ENCODE data around the gene RAB36. TPM values are rescaled to one million over a fixed set of nuclear protein-coding genes. Genes with fewer than 3 reads are reported as not detected.

Gene RAB36
- total RNA-seq, 1 donor from 2014 or later: 2.3 TPM

- no peak for DNase-seq
These were observed 37.2 kb downstream of the RAB36 start for GRCh38 chr22:23182309-23183060.

DNA sequence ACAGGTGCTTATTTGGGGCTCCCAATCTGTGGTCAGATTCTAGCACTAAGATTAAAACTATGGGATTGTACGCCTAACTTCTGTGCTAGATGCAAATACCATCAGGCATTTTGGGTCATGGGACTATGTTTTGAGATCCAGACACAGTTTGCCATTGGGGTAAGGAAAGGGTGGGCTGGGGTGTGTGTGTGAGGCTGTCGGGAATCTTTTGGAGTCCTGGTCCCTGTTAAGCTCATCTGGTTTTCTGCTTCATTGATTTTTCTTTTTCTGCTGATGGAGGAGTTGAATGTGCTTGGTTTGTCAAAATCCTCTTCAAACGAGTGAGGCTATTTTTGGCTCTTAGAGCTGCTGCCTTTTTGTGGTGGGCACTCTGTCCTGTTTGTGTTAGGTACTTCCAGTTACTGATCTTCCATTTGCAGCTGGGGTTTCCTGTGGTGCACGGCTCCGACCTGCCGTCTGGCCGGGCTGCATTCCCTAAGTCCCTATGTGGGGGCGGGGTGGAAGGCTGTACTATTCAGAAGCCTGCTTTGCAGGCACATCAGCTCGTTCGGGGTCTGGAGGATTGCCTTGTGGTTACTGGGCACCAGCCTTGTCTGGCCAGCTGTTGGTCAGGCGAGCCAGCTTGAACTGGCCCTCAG lies 37.9 kb downstream of the RAB36 start:
- DNase-seq: no peak

DNA sequence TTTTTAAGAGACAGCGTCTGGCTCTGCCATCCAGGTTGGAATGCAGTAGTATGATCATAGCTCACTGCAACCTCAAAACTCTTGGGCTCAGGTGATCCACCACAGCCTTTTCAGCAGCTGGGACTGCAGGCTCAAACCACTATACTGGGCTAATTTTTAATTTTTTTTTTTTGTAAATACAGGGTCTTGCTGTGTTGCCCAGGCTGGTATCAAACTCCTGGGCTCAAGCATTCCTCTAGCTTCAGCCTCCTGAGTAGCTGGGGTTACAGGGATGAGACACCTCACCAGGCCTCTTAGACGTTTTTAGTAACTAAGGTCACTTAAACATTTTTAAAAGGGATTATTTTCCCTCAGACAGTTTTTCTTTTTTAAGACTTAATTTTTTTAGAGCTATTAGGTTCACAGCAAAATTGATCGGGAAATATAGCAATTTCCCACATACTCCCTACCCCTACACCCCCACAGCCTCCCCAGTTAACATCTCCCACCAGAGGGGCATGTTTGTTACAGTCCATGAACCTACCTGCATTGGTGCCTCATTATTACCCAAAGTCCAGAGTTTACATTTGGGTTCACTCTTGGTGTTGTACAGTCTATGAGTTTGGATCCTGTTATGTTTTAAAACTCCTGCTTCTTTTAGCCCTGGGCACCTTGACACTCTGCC lies 39.0 kb downstream of the RAB36 start:
- no peak for DNase-seq

DNA sequence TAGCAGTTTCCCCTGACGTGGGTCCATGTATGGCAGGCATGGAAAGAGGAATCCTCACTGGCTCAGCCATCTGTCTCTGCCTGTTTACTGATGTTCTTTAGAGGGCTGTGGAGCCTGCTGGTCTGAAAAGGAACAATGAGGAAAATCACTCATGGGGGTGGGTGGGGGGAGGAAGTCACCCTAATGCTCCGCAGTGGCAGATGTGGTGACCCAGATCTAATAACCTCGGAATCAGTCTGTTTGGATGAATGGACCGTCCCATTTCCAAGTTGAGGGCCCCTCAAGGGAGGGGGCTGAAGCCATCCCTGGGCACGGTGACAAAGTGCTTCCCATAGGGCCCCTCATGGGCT lies 39.5 kb downstream of the RAB36 start:
- no peak for DNase-seq

DNA sequence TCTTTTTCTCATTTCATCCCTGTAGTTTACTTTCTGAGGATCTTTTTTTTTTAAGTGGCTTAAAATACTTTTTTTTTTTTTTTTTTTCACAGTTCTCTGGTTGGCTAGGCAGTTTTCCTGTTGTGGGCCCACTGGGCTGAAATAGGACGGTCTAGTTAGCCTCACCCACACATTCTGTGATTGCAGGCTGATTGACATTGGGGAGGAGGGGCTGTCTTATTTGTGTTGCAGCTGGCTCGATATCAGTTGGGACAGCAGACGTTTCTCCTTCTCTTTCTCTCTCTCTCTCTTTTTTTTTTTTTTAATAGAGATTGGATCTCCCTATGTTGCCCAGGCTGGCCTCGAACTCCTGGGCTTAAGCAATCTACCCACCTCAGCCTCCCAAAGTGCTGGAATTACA lies 41.9 kb downstream of the RAB36 start:
- DNase-seq: no peak

DNA sequence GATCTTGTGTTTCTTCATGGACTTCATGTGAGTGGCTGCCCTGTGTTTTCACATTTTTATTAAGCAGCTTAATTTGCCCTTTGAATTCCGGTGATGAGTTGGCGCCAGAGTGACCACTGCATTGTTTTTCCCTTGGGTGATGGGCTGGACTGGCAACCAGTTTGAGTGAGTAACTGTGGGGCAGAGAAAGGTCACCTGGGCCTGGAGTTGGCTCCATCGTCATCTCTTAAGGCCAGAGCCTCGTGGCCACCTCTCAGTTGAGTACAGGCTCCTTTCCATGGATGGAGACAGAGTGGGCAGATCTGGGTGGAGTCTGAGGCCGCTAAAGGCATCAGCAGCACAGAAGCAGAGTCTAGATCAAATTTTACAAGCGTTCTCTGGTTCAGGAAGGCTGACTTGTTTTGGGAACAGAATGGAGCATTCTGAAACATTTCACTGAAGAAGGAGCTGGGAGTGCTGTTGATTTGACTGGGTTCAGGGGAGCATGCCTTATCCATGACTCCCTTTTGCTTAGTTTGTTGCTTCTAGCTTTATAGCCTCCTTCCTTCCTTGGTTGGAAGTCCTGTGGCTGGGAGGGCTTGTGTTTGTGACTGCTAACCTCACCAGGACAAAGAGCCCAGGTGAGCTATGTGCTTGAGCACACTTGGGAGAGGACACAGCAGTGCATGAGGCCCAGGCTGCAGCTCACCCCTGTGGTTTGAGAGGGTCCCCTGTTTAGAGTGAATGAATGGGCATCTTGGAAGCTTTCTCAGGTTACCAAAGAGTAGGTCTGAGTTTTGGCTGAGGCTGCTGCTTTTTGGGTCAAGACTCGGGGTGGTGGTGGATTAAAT lies 42.8 kb downstream of the RAB36 start:
- no peak for DNase-seq

- DNase-seq: no peak
These were observed 45.2 kb downstream of the RAB36 start for GRCh38 chr22:23190526-23190925.

DNA sequence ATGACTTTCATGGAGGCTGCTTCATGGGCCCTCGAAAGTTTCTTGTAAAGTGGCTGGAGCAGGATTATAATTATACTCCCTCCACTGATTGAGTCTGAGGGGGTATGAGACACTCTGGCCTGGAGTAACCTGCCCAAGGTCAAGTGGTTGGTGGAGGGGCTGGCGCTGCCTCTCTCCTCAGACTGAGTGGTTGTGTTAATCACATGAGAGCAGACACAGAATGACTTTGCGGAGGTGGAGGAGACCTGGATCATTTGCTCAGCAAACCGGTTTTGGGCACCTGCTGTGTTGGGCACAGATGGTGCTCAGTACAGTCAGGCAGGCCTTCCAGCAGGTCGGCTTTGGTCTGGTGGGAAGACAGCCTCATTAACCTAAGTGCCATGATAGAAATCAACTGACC lies 46.9 kb downstream of the RAB36 start:
- DNase-seq: no peak

GRCh38 chr22:23192558-23192957 lies 47.3 kb downstream of the RAB36 start:
- no peak for DNase-seq

DNA sequence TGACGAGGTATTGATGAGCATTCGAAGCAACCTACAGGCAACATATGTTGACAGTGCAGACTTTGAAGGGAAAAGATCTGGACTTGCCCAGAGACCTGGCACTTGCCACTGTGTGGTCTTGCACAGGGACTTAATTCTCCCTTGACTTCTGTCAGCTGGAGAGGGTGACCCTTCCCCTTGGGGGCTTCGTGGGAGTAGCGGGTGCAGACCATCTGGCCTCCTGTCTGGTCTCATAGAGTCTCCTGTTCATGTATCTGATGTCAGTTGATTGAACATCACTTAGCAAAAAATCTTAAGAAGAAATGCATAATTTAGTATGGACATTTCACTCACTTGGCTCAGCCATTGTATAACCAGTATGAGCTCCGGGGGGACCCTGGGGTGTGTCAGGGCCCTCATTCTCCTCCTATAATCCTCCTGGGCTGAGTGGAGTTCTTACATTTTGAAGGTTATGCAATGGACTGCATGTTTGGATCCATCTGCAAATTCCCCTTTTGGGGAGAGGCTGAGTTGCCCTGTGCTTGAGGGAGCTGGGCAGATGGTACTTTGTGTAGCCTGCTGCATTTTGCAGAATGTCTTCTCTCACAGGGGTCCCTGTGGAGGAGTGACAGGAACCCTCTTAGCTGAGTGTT lies 48.0 kb downstream of the RAB36 start:
- no peak for DNase-seq

DNA sequence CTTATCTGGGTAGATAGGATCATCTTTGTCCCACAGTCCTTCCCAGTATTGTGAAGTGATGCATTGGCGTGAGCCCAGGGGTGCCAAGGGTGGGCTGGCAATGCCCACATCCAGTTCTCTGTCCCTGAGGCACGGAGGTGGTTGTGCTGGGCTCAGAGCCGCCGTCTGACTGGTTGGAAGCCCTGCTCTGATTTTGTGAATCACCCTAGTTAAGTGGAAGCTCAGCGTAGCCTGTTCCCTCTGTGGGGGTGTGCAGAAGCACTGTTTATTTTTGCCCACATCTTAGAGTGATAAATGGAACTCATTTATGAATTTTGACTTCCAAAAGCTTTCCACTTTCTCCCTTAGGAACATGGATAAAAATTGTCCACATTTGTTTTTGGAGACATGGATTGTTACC lies 48.6 kb downstream of the RAB36 start:
- DNase-seq: no peak

GRCh38 chr22:23196165-23196564 lies 50.9 kb downstream of the RAB36 start:
- DNase-seq: no peak

GRCh38 chr22:23197836-23198235 lies 52.6 kb downstream of the RAB36 start:
- no peak for DNase-seq

- no peak for DNase-seq
These were observed 53.9 kb downstream of the RAB36 start for GRCh38 chr22:23199159-23199558.

DNA sequence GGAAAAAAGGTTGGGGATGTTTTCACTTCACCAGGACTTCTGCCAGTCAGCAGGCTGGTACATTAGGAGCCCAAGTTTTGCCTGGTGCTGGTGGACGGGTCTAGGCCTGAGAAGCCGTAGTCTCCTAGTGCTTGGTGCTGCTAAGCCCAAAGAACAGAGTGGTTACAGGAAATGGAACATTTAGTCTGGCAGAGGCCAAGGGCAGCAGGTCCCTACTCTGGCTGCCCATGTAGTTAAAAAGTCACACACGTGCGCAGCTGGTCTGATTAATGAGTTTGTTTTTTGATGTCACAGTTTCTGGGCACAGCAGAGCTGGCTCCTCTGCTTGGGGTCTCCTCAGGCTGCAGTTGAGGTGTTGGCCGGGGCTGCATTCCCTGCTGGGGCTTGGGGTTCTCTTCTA lies 55.6 kb downstream of the RAB36 start:
- no peak for DNase-seq

DNA sequence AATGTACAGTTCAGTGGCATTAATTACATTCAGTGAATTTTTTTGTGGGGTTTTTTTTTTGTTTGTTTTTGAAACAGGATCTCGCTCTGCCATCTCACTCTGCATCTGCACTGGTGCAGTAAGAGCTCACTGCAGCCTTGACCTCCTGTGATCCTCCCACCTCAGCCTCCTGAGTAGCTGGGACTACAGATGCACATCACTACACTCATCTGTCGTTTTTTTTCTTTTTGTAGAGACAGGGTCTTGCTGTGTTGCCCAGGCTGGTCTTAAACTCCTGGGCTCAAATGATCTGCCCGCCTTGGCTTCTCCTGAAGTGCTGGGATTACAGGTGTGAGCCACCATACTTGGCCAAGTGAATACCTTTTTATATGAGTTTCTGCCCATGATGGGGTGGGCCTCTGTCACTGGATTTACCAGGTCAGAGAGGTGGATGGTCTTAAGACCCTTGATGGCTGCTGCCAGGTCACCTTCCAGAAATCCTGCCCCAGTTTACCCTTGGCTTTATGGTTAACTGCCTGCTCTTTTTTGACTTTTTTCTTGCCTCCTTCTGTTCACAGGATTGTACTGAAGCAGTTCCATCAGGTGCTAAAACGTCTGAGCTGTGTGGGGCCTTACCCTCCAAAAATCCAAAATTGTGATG lies 57.7 kb downstream of the RAB36 start:
- DNase-seq: no peak

- DNase-seq: no peak
These were observed 58.3 kb downstream of the RAB36 start for GRCh38 chr22:23203452-23204124.

- DNase-seq: no peak
These were observed 58.8 kb downstream of the RAB36 start for GRCh38 chr22:23204125-23204488.

DNA sequence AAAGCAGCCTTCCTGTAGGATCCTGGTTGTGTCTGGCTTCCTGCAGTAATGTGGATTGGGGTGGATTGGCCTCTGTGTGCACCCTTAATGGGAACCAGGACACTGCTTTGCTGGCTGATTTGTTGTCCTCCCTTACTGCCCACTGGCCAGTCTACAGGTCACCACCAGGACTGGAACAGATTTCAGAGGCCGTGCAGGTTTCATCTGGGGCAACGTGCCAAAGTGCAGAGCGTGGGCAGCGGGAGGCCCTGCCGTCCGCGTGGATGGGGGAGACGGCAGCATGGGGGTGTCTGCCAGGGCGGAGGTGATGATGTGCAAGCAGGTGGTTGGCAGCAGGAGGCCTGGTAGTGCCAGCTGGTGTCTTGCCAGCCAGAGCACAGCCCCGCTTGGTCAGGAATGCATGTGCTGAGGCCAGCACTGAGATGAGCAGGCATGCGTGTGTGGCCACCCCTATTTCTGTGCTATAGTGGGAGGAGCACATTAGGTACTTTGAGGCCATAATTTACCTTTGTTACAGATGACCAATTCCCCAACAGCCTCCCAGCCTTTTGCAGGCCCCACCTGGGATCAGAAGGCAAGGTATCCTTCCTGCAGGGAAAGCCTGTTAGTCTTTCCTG lies 59.4 kb downstream of the RAB36 start:
- DNase-seq: no peak

DNA sequence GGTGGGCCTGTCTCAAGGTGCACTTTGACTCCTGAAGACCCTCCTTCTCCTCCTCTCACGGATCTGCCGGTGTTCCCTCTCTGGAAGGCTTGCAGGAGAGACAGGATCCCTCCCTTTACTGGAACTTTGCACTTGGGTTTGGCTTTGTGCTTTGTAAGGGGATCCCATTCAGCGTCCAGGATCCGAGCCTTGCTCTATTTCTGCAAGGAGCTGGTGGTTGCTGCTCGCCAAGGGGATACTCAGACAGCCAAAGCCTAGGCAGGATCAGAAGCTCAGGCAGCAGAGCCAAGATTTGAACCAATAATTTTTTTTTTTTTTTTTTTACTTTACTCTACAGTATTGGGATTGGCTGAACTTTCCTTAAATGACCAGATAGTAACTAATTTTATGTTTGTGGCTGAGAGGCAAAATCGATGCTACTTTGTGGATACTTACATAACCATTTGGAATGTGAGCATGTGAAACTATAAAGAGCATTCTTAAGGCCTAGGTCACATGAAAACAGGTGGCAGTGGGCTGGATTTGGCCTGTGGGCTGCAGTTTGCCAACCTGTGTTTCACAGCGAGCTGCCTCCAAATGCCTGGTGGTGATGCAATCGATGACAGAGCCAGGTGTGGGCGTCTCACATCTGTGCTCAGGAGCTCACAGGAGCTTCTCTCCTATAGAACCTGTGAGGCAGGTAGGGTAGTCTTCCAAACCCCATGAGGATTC lies 60.2 kb downstream of the RAB36 start:
- no peak for DNase-seq
